Bronchial epithelial cell (primary cell): ENCODE data around the gene ADIRF. TPM values are rescaled to one million over a fixed set of nuclear protein-coding genes. Genes with fewer than 3 reads are reported as not detected.
"Not testable (repeated sequence)": the region's sequence is repeated elsewhere in the genome, so short reads cannot be mapped to it uniquely, and the experiment has no call there.

ENCODE experiments used
- DNase-seq: peaks from one replicate; pipeline ENCODE4 v3.0.0-alpha.2; 2010; ENCODE audit warnings: low read depth
- FAIRE-seq: peaks from 2 replicates; lab custom pipeline; 2011; peaks lifted over from hg19 to GRCh38; lab: Jason Lieb, UNC
- H3K27me3 ChIP-seq: 2 replicates; pipeline ENCODE4 v1.5.1; 2011; ENCODE audit warnings: low read length; ENCODE audit not compliant: control insufficient read depth, insufficient read depth
- H3K36me3 ChIP-seq: 2 replicates; pipeline ENCODE4 v1.5.1; 2011; ENCODE audit warnings: low read length; ENCODE audit not compliant: control insufficient read depth, insufficient read depth
- H3K4me3 ChIP-seq: 2 replicates; pipeline ENCODE4 v1.5.1; 2011; ENCODE audit warnings: mild to moderate bottlenecking, low read depth, low read length, control low read depth
- CTCF ChIP-seq: IDR thresholded peaks from 2 replicates; pipeline ENCODE4 v1.5.1; 2011; ENCODE audit warnings: mild to moderate bottlenecking, moderate library complexity, low read length, control low read depth, inconsistent platforms; ENCODE audit not compliant: insufficient read depth, severe bottlenecking
- total RNA-seq: library from RNA; depleted of rRNA; stranded (reverse); fragments of >200 nt; gene quantifications from 2 replicates; pipeline ENCODE4 v1.2.1, GENCODE V29; 2014

Gene ADIRF
- total RNA-seq, 1 donor from 2014 or later = 25.3 TPM

DNA sequence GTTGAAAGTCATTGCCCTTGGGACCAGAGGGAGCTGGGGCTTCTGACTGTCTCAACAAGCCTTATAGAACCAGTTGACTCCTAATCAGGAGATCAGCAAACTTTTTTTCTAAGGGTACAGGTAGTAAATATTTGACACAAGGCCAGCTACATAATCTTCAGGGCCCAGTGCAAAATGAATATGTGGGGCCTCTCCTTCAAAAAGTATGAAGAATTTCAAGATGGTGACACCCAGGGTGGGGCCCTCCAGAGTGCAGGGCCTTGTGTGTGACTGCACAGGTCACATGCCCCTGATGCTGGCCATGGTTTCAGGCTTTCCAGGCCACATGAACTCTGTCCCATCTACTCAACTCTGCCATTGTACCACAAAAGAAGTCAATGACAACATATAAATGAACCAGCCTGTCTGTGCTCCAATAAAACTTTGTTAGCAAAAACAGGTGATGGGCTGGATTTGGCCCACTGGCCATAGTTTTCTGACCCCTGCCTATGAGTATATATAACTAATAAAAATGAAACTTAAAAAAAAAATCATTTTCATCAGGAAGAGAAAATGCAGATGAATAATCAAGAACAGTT is 17.0 kb upstream of the ADIRF start:
- TF ChIP-seq CTCF = no peak
- peaks cover 2% of the 10 kb centered on the region for H3K27me3 ChIP-seq
- DNase-seq (no peak), FAIRE-seq (no peak)
- no peaks in the 10 kb centered on the region for H3K36me3 ChIP-seq
- H3K4me3 ChIP-seq = no peak overlapping the region

DNA sequence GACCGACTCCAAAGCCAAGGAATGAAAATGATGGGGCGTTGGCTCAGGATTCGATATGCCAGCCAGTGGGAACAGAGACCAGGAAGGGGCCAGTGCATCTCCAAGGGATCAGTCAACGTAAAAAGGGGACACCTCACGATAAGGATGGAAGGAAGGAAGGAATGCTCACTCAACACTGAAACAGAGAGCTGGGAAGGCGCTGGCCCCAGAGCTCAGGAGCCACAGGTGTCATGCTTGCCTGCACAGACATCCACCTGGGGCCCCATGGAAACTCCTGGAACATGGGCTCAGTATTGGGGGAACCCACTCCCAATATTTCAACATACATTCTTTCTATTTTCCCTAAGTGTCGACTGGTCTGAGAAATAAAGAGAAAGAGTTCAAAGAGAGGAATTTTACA is 16.2 kb upstream of the ADIRF start:
- H3K36me3 ChIP-seq = no peaks in the 10 kb centered on the region
- no peak overlapping the region for H3K4me3 ChIP-seq
- no peak for FAIRE-seq
- H3K27me3 ChIP-seq = no peaks in the 10 kb centered on the region
- TF ChIP-seq CTCF = no peak
- DNase-seq = no peak

- not testable (repeated sequence) for H3K36me3 ChIP-seq, FAIRE-seq, DNase-seq, H3K4me3 ChIP-seq, H3K27me3 ChIP-seq
These were observed 15.6 kb upstream of the ADIRF start for GRCh38 chr10:86952697-86953096.

DNA sequence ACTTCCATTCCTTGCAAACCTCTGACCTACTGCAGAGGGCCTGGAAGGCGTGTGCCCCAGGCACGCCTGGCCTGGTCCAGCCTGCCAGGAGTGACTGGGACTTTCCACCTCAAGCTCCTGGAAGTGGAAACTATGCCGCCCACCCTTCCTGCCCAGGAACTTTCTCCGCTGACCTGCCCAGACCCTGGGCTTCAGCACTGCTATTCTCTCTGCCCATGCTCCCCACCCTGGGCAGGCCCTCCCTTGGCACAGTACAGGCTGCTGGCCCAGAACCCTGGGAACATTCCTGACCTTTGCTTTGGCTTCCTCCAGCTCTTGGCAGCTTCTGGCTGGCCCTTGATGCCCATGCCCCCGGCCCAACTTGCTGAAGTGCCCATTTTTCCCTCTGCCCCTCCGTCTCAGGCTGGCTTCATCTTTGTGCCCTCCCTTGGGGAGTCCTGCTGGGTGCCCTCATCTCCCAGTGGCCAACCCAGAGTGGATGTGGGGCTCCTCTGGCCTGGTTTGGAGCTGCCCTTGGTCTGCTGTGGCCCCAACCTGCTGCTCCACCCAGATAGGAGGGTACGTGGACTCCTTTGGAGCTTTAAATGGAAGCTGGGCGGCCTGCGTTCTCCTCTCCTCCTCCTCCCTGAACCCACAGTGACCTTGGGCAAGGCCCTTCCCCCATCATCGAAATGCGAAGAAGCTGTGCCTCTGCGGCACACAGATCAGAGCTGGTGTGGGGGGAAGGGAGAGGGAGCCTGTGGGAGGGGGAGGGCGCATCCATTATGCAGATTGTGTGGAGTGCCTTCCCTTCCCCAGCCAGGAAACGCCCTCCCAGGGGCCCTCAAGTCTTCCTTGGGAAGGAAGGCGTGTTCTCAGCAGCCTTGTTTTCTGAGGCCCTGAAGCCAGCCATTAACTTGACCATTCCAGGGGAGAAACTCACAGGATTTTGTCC is 14.3 kb upstream of the ADIRF start:
- no peak for DNase-seq
- no peaks in the 10 kb centered on the region for H3K36me3 ChIP-seq
- no peak for FAIRE-seq
- no peak overlapping the region for H3K4me3 ChIP-seq
- TF ChIP-seq CTCF = no peak
- H3K27me3 ChIP-seq = no peaks in the 10 kb centered on the region

- no peaks in the 10 kb centered on the region for H3K36me3 ChIP-seq
- DNase-seq (no peak), FAIRE-seq (no peak)
- H3K4me3 ChIP-seq = no peak overlapping the region
- H3K27me3 ChIP-seq = no peaks in the 10 kb centered on the region
- no peak for TF ChIP-seq CTCF
These were observed 13.4 kb upstream of the ADIRF start for GRCh38 chr10:86954681-86955500.

DNA sequence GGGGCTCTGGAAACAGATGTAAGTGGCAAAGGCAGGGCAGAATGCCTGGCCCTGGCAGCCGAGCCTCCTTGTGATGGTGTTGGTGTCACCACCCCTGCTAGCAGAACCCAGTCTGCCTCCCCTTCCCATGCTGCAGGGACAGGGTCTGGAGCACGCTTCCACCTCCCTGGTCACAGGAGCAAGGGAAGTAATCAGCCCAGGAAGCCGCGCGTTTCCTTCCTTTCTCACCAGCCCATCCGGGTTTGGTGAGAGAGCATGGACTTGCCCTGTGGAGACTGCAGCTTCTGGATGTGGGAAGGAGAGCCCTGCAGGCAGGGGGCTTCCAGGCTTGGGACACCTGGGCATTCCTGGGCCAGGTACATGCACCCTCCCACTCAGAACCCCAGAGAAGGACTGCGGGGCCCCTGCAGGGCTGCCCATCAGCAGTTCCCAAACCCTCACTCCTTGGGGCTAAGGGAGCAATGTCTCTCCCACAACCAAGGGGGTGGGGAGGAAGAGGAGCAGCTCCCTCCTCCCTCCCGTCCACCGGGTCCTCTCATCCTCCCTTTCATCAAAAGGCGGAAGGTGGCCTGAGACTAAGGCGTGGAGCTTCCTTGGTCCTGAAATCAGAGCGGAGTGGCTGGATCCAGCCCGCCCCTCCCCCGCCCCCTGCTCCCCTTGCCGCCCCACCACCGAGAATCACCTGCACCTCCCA is 12.6 kb upstream of the ADIRF start:
- Histone ChIP-seq H3K4me3 (no peak overlapping the region), H3K36me3 (no peaks in the 10 kb centered on the region), H3K27me3 (no peaks in the 10 kb centered on the region)
- no peak for TF ChIP-seq CTCF
- no peak for DNase-seq
- no peak for FAIRE-seq
